Sigmoid colon (tissue), 7 donors: Measurements from ENCODE around the gene ZNF669. TPM values are rescaled to one million over a fixed set of nuclear protein-coding genes. Genes with fewer than 3 reads are reported as not detected.
A peak's percentile ranks its signal among the peaks of the same experiment; 100 is the strongest.
"Not testable (repeated sequence)": the region's sequence is repeated elsewhere in the genome, so short reads cannot be mapped to it uniquely, and the experiment has no call there.

Experiments used
- DNase-seq: peaks from one replicate; pipeline ENCODE4 v3.0.0-alpha.2; 2019
- H3K27ac ChIP-seq, 4 donors: fragments of 200-600 bp; sonication (generic); one replicate each; pipeline ENCODE4 v1.5.1; 2016 to 2019; ENCODE audit warnings: mild to moderate bottlenecking in 1 of 4
- H3K27me3 ChIP-seq, 3 donors: fragments of 200-600 bp; sonication (generic); one replicate each; pipeline ENCODE4 v1.5.1; 2019; ENCODE audit warnings: mild to moderate bottlenecking in 1 of 3
- H3K36me3 ChIP-seq, 4 donors: fragments of 200-600 bp; sonication (generic); one replicate each; pipeline ENCODE4 v1.5.1; 2016 to 2019
- H3K4me1 ChIP-seq, 4 donors: fragments of 200-600 bp; sonication (generic); one replicate each; pipeline ENCODE4 v1.5.1; 2017 to 2019
- H3K4me3 ChIP-seq, 4 donors: fragments of 200-600 bp; sonication (generic); one replicate each; pipeline ENCODE4 v1.5.1; 2017 to 2019; ENCODE audit warnings: mild to moderate bottlenecking in 2 of 4, moderate library complexity in 1 of 4
- H3K9me3 ChIP-seq, 4 donors: fragments of 200-600 bp in 3 of 4; sonication (generic) in 3 of 4; one replicate each; pipeline versions ENCODE4 v1.5.1 to v1.6.1; 2013 to 2019
- CTCF ChIP-seq, 4 experiments: fragments of 450-650 bp in 3 of 4; fragments of 200-600 bp in 1 of 4; IDR thresholded peaks; one replicate each; pipeline ENCODE4 v1.5.1; 2016 to 2019; ENCODE audit warnings: antibody characterized with exemption in 4 of 4, mild to moderate bottlenecking in 3 of 4, moderate library complexity in 2 of 4
- EP300 ChIP-seq, 4 donors: sonication (generic); formaldehyde crosslinking; IDR thresholded peaks; one replicate each; pipeline ENCODE4 v1.6.1; 2017; ENCODE audit warnings: antibody characterized with exemption in 4 of 4
- POLR2A ChIP-seq, 2 donors: fragments of 450-650 bp; IDR thresholded peaks; one replicate each; pipeline ENCODE4 v1.6.1; 2016; ENCODE audit warnings: antibody characterized with exemption in 2 of 2, mild to moderate bottlenecking in 2 of 2, moderate library complexity in 2 of 2
- POLR2AphosphoS5 ChIP-seq, 4 donors: sonication (generic); formaldehyde crosslinking; IDR thresholded peaks; one replicate each; pipeline ENCODE4 v1.6.1; 2017; ENCODE audit warnings: antibody characterized with exemption in 4 of 4
- WGBS, 2 donors: extraction: QIAGEN DNeasy Blood & Tissue Kit; methylation state at CpG; one replicate each; pipeline ENCODE4 v1.1.7; 2013; 5-methylcytosine and 5-hydroxymethylcytosine counted together
- intact Hi-C: fragments of 100-400 bp; cut with DNase I; formaldehyde crosslinking; loops from one replicate; pipeline ENCODE4 v1.15.1; 2023
- polyA plus RNA-seq, 3 donors: library from polyadenylated mRNA; stranded (reverse); fragments of 200-250 nt; gene quantifications; one replicate each; pipeline ENCODE4 v1.2.3, GENCODE V29; 2013
- total RNA-seq, 4 donors: library from RNA; depleted of rRNA; stranded (reverse); fragments of >200 nt; gene quantifications; one replicate each; pipeline ENCODE4 v1.1.0, GENCODE V29; 2016
- donor health status: healthy with polysubstance abuse.
- donor health status: Bipolar disorder and iron deficiency.
- donor health status: healthy.

ZNF669 gene
- 1 to 10 TPM; 4.2 to 5.8 (median 5.2) TPM for total RNA-seq
- 1 to 10 TPM; 3.6 to 5.1 (median 3.9) TPM for polyA plus RNA-seq

GRCh38 chr1:247103859-247104591, at the start of gene ZNF669:
TSS of gene ZNF669 (minus strand) at chr1:247104356. CDS start at chr1:247104199, 157 bp downstream.
- H3K27ac ChIP-seq: peak within 1 kb of the TSS; percentile 87 to 93 (median 88)
- peaks cover 0 to 22% (median 18%) of the 10 kb centered on the region in 4 donors for H3K4me1 ChIP-seq
- intact Hi-C loops: loop anchor here (1.0 to 10.0 kb wide), 3 partner anchors 26 to 539 kb away; partner anchors contain the start of genes CNST, TFB2M and ZNF670
- H3K27me3 ChIP-seq: no peaks in the 10 kb centered on the region
- peaks cover 0 to 13% (median 0%) of the 10 kb centered on the region in 4 donors for H3K9me3 ChIP-seq
- H3K36me3 ChIP-seq: peaks cover 10 to 30% (median 24%) of the 10 kb centered on the region in 4 donors
- 0% methylated on average over 58 of the region's 58 CpGs for WGBS, 2 donors
- peak; percentile 99 for DNase-seq
- peak within 1 kb of the TSS; percentile 76 to 91 (median 84) for H3K4me3 ChIP-seq
- TF ChIP-seq EP300 (IDR thresholded peaks at IDR 0.05) (no peak), CTCF (IDR thresholded peaks at IDR 0.05) (no peak), POLR2AphosphoS5 (IDR thresholded peaks at IDR 0.05) (peak; percentile 84 to 95 (median 94)), POLR2A (IDR thresholded peaks at IDR 0.05) (peak; percentile 75 to 78)

GRCh38 chr1:247147781-247148180, 43.6 kb upstream of the ZNF669 start:
- H3K36me3 ChIP-seq: peaks cover 0 to 5% (median 0%) of the 10 kb centered on the region in 4 donors

GRCh38 chr1:247147120-247147519, 43.0 kb upstream of the ZNF669 start:
- DNase-seq, H3K36me3 ChIP-seq, H3K27me3 ChIP-seq, H3K4me3 ChIP-seq, H3K4me1 ChIP-seq, H3K27ac ChIP-seq, intact Hi-C loops: not testable (repeated sequence)
- WGBS, 2 donors: 93 to 99% methylated on average over 10 of the region's 10 CpGs
- peaks cover 0 to 43% (median 2%) of the 10 kb centered on the region in 4 donors for H3K9me3 ChIP-seq

More at GRCh38 chr1:247147781-247148180, 43.6 kb upstream of the ZNF669 start:
- Histone ChIP-seq H3K9me3 (peaks cover 0 to 43% (median 4%) of the 10 kb centered on the region in 4 donors), H3K27me3 (no peaks in the 10 kb centered on the region), H3K4me1 (no peaks in the 10 kb centered on the region), H3K27ac (no peak overlapping the region), H3K4me3 (no peak overlapping the region)
- no peak for DNase-seq
- TF ChIP-seq CTCF (IDR thresholded peaks at IDR 0.05) (no peak), POLR2AphosphoS5 (IDR thresholded peaks at IDR 0.05) (no peak), POLR2A (IDR thresholded peaks at IDR 0.05) (no peak), EP300 (IDR thresholded peaks at IDR 0.05) (no peak)
- intact Hi-C loops: no loop called here
- 96 to 98% methylated on average over 2 of the region's 2 CpGs for WGBS, 2 donors

- Histone ChIP-seq H3K4me3 (no peak overlapping the region), H3K27me3 (no peaks in the 10 kb centered on the region), H3K36me3 (peaks cover 0 to 4% (median 3%) of the 10 kb centered on the region in 4 donors), H3K9me3 (peaks cover 0 to 45% (median 6%) of the 10 kb centered on the region in 4 donors), H3K27ac (no peak overlapping the region), H3K4me1 (no peaks in the 10 kb centered on the region)
- intact Hi-C loops: no loop called here
- no peak for DNase-seq
- 97 to 98% methylated on average over 3 of the region's 3 CpGs for WGBS, 2 donors
- TF ChIP-seq CTCF (IDR thresholded peaks at IDR 0.05) (no peak), POLR2AphosphoS5 (IDR thresholded peaks at IDR 0.05) (no peak), EP300 (IDR thresholded peaks at IDR 0.05) (no peak), POLR2A (IDR thresholded peaks at IDR 0.05) (no peak)
Measured at GRCh38 chr1:247146671-247147070, 42.5 kb upstream of the ZNF669 start.

GRCh38 chr1:247145279-247145678, 41.1 kb upstream of the ZNF669 start:
- TF ChIP-seq POLR2A (IDR thresholded peaks at IDR 0.05) (no peak), POLR2AphosphoS5 (IDR thresholded peaks at IDR 0.05) (no peak), EP300 (IDR thresholded peaks at IDR 0.05) (no peak), CTCF (IDR thresholded peaks at IDR 0.05) (no peak)

GRCh38 chr1:247139557-247139956, 35.4 kb upstream of the ZNF669 start:
- intact Hi-C loops, H3K27me3 ChIP-seq, H3K36me3 ChIP-seq, H3K4me1 ChIP-seq, H3K4me3 ChIP-seq, DNase-seq, H3K27ac ChIP-seq: not testable (repeated sequence)
- H3K9me3 ChIP-seq: peaks cover 13 to 47% (median 28%) of the 10 kb centered on the region in 4 donors

More at GRCh38 chr1:247145279-247145678, 41.1 kb upstream of the ZNF669 start:
- Histone ChIP-seq H3K9me3 (peaks cover 0 to 58% (median 11%) of the 10 kb centered on the region in 4 donors), H3K27ac (no peak overlapping the region), H3K4me3 (no peak overlapping the region), H3K27me3 (no peaks in the 10 kb centered on the region), H3K4me1 (no peaks in the 10 kb centered on the region), H3K36me3 (peaks cover 0 to 6% (median 5%) of the 10 kb centered on the region in 4 donors)
- DNase-seq: no peak
- intact Hi-C loops: no loop called here
- 88 to 98% methylated on average over 6 of the region's 6 CpGs for WGBS, 2 donors
